Rectal smooth muscle tissue (tissue), 1 donor: Measurements from ENCODE around the gene KDM4F.

Source experiments
- H3K27ac ChIP-seq: one replicate; pipeline ENCODE4 v1.7.0; 2013; ENCODE audit warnings: low read depth, low read length, inconsistent platforms
- H3K27me3 ChIP-seq: one replicate; pipeline ENCODE4 v1.7.0; 2013; ENCODE audit warnings: low read length; ENCODE audit not compliant: control insufficient read depth, insufficient read depth
- H3K36me3 ChIP-seq: one replicate; pipeline ENCODE4 v1.7.0; 2013; ENCODE audit warnings: low read length; ENCODE audit not compliant: control insufficient read depth, insufficient read depth
- H3K4me1 ChIP-seq: one replicate; pipeline ENCODE4 v1.7.0; 2013; ENCODE audit warnings: low read length; ENCODE audit not compliant: control insufficient read depth, insufficient read depth
- H3K4me3 ChIP-seq: one replicate; pipeline ENCODE4 v1.7.0; 2013; ENCODE audit warnings: low read length
- H3K9ac ChIP-seq: one replicate; pipeline ENCODE4 v1.7.0; 2013; ENCODE audit warnings: low read length

The KDM4F gene

DNA sequence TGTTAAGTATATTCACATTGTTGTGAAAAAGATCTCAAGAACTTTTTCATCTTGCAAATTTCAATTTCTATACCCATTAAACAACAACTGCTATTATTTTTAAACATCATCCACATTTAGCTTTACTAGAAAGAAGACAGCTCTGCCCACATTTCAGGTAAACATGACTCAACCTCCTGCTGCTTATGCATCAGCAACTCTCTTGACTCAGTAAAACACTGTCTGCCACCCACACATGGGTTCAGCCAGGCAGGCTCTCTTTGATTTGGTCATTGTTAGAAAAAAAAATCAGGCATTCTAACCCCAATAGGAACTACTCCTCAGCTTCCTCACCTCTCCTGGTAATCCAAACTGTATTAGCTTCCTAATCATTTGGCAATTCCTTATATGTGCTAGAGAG lies 35.3 kb downstream of the KDM4F start:
- no peak overlapping the region for H3K27ac ChIP-seq
- no peaks in the 10 kb centered on the region for H3K36me3 ChIP-seq
- no peak overlapping the region for H3K4me3 ChIP-seq
- H3K9ac ChIP-seq: no peak overlapping the region
- no peaks in the 10 kb centered on the region for H3K27me3 ChIP-seq
- H3K4me1 ChIP-seq: no peaks in the 10 kb centered on the region

DNA sequence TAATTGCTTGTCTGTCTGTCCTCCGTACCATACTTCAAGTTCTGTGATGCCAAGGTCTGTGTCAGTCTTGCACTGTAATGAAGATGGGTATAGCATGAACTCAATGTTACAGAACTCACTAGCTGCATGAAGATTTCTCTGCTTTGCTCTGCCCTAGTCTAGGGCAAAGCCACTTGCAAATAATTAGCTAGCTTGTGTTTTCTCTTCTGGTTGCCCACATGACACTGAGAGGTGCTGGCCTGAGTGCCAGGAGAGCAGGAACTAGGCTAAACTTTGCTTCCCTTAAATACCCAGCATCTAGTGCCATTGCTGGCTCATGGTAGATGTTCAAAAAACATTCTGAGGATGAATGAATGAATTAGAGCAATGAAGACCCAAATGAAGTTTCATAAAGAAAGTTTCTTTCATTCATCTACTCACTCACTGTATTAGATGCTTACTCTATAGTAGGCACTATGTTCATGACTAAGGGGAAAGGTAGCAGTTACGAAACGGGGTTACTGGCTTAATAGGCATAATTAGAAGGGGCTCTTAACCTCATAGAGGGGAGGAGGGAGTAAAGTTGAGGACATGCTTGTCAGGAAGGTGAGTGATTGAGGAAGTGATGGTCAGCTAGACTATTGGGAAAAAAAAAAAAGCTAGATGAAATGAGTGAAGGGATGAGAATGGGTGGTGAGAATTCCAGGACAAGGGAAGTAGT lies 36.0 kb downstream of the KDM4F start:
- Histone ChIP-seq H3K4me3 (no peak overlapping the region), H3K27me3 (no peaks in the 10 kb centered on the region), H3K4me1 (no peaks in the 10 kb centered on the region), H3K9ac (no peak overlapping the region), H3K27ac (no peak overlapping the region), H3K36me3 (no peaks in the 10 kb centered on the region)

DNA sequence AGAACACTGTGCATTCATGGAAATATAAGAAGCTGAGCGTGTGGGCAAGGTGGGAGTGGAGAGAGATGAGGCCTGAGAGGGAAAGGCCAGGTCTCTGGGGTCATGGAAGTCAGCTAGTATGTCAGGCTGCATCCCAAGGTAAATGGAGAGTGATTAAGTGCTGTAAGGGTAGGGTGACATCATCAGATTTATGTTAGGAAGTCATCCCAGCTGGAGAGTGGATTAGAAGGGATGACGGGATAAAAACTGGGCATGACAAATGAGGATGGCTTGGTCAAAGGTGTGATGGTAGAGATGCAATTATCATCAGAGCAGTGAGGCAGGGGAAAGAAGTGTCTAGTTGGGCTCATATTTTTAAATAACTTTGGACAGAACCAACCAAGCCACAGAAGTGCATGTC lies 36.9 kb downstream of the KDM4F start:
- Histone ChIP-seq H3K27me3 (no peaks in the 10 kb centered on the region), H3K27ac (no peak overlapping the region), H3K4me3 (no peak overlapping the region), H3K36me3 (no peaks in the 10 kb centered on the region), H3K4me1 (peaks cover 4% of the 10 kb centered on the region), H3K9ac (no peak overlapping the region)

DNA sequence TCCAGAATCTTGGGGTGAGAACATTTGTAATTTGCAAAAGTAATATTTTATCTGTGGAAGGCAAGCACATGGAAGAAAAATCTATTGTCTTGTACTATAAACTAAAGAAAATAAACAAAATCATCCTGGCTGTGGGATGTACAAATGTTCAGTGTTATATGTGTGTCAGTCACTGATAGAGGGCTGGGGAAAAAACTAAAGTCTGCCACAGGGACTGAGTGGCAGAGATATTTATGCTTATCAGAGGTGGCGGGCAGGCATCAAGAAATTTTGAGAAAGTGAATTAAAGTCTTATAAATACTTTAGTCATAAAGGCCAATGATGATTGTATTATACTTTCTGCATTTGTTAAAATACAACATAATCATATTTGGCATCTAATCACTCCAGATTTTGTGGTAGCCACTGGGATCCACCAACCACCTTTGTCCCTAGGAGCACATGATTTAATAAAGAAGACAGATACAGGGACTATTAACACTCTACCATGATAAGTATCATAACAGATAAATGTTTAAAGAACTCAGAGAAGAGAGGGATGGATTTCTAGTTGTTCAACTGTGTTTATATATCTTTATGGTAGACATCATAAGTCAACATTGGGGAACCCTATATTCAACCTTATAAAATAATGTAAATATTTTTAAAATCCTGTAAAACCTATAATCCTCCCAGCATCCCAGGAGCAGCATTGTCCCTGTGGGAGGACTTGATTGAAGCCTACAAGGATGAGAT lies 37.8 kb downstream of the KDM4F start:
- H3K27ac ChIP-seq: no peak overlapping the region
- no peaks in the 10 kb centered on the region for H3K36me3 ChIP-seq
- H3K9ac ChIP-seq: no peak overlapping the region
- peaks cover 4% of the 10 kb centered on the region for H3K4me1 ChIP-seq
- no peaks in the 10 kb centered on the region for H3K27me3 ChIP-seq
- no peak overlapping the region for H3K4me3 ChIP-seq

DNA sequence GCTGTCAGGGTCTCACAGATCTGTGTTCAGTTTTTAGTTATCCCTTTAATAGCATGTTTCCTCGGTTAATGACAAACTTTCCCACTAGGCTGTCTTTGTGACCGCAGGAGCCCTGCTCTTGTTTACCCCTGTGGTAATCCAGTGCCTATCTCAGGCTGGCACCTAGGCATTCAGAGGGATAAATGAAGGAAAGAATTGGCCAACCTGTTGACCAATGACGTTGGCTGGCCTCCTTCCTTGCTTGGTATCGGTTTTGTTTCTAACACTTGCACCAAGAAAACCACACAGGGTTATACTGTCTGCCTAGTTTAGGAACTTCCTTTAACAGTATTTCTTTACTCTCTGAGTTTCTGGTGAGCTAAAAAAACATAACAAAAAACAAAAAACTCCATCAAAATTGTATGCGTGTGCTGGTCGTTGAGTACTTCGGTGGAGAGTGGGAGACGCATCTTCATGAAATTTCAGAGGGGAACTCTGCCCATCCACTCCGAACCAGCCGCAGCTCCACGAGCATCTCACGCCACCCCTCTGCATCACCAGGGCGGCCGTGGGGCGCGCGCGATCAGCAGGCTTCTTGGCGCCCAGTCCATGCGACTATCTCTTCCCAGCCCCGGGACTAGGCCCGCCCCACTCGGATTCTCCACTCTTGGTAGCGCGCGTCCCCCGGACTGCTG lies 39.9 kb downstream of the KDM4F start:
- no peak overlapping the region for H3K9ac ChIP-seq

DNA sequence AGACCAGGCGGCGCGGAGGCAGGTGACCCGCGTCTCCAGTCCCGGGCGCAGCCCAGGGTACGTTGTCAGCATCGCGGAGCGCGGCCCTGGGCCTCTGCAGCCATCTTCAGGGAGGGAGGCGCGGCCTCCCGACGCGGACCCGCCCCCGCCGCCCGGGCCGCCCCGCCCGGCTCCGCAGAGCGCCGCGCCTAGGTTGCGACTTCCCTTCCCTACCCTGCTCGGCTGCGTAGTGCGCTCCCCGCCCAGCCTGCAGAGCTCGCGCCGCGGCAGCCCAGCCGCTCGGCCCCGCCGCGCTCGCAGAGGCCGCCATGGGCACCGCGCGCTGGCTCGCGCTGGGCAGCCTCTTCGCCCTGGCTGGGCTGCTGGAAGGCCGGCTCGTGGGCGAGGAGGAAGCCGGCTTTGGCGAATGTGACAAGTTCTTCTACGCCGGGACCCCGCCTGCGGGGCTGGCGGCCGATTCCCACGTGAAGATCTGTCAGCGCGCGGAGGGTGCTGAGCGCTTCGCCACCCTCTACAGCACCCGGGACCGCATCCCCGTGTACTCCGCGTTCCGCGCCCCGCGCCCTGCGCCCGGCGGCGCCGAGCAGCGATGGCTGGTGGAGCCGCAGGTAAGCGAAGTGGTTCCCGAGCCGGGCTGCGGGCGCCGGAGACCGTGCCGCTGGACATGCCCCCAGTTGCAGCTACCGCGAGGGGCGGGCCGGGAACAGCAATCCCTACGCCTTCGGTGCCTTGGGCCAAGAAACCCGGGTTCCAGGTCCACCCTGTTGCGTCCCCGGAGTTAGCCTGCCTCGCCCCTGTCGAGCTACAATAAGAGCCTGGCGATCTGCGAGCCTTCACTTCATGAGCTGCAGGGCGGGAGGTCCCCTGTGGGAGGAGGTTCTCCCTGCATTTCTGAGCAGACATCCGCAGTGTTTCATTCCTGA lies 40.7 kb downstream of the KDM4F start, which contains the start of gene ENDOD1:
Gene ENDOD1, plus strand, starts transcription at position 227 of the 923 bp plus-strand sequence. Its CDS starts 82 bp downstream, at position 309.
- H3K4me3 ChIP-seq: peak within 1 kb of the TSS; percentile 88
- peaks cover 4% of the 10 kb centered on the region for H3K4me1 ChIP-seq
- no peaks in the 10 kb centered on the region for H3K27me3 ChIP-seq
- H3K36me3 ChIP-seq: no peaks in the 10 kb centered on the region
- peak within 1 kb of the TSS; percentile 75 for H3K9ac ChIP-seq
- peak within 1 kb of the TSS; percentile 80 for H3K27ac ChIP-seq

More for the DNA sequence above, 39.9 kb downstream of the KDM4F start:
- Histone ChIP-seq H3K27me3 (no peaks in the 10 kb centered on the region), H3K4me1 (peaks cover 4% of the 10 kb centered on the region), H3K27ac (peak overlapping the region; percentile 74), H3K4me3 (peak overlapping the region; percentile 88), H3K36me3 (no peaks in the 10 kb centered on the region)

DNA sequence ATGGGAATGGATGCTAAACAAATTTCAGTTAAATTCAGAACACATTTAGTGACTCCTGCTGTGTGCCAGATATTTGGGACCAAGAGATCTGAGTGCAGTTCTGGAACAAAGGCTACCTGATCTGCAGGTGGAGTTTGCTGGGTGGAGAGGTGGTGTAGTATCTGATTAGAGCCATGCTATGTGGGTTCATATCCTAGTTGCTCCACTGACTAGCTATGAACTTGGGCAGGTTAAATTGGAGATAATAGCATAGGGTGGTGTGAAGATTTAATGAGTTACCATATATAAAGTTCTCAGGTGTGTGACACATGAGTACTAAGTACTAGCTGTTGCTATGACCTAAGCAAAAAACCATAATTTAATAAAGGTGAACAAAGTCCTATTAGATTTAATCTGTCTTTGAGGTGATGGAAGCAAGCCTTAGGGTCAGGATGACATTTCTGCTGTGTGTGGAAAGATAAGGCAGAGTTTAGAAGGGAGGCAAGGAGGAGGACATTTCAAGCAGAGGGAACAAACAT lies 42.5 kb downstream of the KDM4F start:
- Histone ChIP-seq H3K4me3 (peak overlapping the region; percentile 5), H3K9ac (no peak overlapping the region), H3K4me1 (peaks cover 4% of the 10 kb centered on the region), H3K27me3 (no peaks in the 10 kb centered on the region), H3K36me3 (no peaks in the 10 kb centered on the region), H3K27ac (no peak overlapping the region)

DNA sequence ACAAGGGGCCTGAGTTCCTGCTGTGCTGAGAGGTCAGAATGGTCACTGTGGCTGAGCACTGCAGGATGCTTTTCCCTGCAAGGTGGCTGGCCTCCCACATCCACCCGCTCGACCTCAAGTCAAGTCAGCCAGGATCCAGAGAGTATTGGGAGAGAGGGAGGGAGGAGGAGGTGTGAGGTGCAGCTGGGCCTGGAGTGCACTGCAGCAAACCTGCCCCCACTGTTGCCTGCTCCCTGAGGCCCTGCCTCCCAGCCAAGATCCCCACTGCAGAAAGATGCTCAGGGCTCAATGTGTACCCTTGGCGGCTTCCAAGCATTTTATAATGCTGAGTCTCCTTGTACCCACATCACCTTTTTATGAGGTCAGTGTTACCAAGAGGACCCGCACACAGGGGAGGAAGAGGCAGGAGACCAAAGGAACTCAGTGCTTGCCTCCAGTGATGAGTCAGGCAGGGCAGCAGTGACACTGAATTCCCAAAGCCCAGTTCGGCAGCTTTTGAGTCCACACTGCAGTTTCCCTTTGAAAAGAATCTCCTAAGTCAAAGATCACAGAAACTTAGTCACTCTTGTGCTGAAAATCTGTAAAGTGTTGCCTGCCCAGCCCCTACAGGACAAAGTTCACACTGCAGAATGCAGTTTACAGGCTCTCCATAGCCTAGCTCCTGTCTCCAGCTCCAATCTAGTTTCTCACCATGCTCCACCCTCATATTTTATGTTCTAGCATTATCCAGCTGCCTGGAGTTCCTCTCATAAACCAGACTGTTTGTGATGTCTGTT lies 43.5 kb downstream of the KDM4F start:
- peak overlapping the region; percentile 14 for H3K4me3 ChIP-seq
- H3K27me3 ChIP-seq: no peaks in the 10 kb centered on the region
- H3K27ac ChIP-seq: no peak overlapping the region
- no peaks in the 10 kb centered on the region for H3K36me3 ChIP-seq
- H3K4me1 ChIP-seq: peaks cover 4% of the 10 kb centered on the region
- H3K9ac ChIP-seq: no peak overlapping the region

DNA sequence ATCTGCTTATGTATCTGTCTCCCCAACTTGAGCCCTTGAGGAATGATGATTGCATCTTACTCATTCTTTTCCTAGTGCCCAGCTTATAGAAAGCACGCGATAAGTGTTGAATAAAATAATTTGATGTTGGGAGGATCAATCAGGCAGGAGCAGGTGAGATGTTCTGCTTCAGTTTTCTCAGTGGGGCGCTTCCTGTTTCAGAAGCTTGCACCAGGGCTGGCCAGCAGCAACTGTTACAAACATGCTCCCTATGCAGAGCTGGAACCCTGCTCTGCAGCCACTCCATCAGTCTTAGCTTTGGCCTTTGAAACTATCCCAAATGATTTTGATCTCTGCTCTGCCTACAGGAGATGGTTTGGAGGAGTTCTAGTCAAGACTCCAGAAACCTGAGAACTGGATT lies 44.3 kb downstream of the KDM4F start:
- Histone ChIP-seq H3K27ac (no peak overlapping the region), H3K4me3 (no peak overlapping the region), H3K4me1 (peaks cover 4% of the 10 kb centered on the region), H3K36me3 (no peaks in the 10 kb centered on the region), H3K9ac (no peak overlapping the region), H3K27me3 (no peaks in the 10 kb centered on the region)

DNA sequence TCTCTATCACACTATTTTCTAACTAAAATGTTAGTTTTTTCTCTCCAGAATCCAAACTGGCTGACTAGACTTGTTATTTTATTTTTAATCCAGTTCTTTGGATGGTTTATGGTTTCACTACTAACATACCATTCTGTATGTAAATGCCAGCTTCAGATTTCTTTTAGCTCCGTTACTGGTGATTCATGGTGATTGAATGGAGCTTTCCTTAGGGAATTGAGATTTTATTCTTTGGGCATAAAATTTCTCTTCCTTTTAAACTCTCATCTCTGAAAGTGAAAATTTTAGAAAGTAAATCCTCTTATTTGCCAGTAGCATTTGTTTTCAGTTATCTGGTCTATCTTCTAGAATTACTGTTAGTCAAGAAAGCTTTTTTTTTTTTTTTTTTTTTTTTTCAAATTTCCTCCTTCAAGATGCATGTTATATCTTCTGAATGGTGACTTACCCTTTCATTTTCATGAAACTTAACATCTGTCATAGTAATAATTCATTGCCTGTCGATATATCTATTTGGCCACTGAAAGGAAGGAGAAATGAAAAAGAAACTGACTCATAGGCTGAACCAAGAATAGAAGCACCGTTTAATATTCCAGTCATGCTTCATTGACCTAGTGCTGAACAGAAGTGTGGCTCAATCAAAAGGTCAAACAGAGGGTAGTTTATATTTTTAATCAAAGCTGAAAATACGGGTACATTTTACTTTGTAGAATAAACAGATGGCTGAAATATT lies 46.8 kb downstream of the KDM4F start:
- Histone ChIP-seq H3K9ac (no peak overlapping the region), H3K4me1 (no peaks in the 10 kb centered on the region)

DNA sequence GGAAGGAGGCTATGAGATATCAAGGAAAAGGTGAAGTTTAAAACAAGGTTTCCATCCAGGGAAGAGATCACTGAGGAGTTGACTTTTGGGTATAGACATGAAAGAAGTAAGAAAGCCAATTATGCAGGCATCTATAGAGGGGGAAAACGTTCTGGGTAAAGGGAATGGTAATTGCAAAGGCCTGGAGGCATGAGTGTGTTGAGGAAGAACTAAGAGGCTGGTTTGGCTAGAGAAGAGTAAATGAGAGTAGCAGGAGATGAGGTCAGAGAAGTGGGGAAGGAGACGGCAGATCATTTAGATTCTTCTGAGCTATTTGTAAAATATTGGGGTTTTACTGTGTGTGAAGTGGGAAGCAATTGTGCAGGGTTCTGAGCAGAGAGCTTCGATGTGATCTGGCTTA lies 48.0 kb downstream of the KDM4F start:
- Histone ChIP-seq H3K9ac (no peak overlapping the region), H3K4me3 (no peak overlapping the region), H3K36me3 (no peaks in the 10 kb centered on the region), H3K27me3 (no peaks in the 10 kb centered on the region), H3K4me1 (no peaks in the 10 kb centered on the region), H3K27ac (no peak overlapping the region)

More for the DNA sequence above, 46.8 kb downstream of the KDM4F start:
- Histone ChIP-seq H3K27me3 (no peaks in the 10 kb centered on the region), H3K4me3 (no peak overlapping the region), H3K27ac (no peak overlapping the region), H3K36me3 (no peaks in the 10 kb centered on the region)
